Measurements from ENCODE around the gene ADAMTS20. TPM values are rescaled to one million over a fixed set of nuclear protein-coding genes. Genes with fewer than 3 reads are reported as not detected.

The ADAMTS20 gene
- total RNA-seq, 1 experiment from 2014 or later, result not detected

DNA sequence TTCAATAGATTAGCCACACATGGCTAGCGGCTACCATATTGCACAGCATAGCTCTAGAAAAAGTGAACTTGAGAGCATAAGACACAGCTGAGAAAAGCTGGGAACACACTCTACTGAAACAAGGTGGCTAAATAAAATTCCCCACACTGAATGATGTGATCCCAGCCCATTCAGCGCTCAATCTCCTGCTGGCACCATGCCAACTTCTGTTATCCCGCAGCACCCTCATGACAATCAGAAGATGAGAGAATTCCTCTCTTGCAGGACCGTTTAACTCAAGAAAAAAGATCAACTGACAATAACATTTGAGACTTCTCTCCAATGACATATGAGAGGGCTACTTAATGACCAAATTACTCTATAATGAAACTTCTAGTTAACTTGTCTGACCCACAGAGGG is 115.4 kb downstream of the ADAMTS20 start:
- no TSS peak for BruUV-seq (replicated peaks)
- CTCF ChIA-PET, result no interaction called here
- intact Hi-C loops (cut with micrococcal nuclease; ENCODE audit: unreplicated experiment) (no loop called here), in situ Hi-C loops (cut with HindIII; ENCODE audit: low pct_unique_long_range_greater_than_20kb, low sequenced_read_pairs) (no loop called here)
- POLR2A ChIA-PET, result no interaction called here
- no peaks in the 10 kb centered on the region for H3K27me3 ChIP-seq (ENCODE audit: control insufficient read depth, insufficient read depth, low read length)
- no peaks in the 10 kb centered on the region for H3K4me1 ChIP-seq (ENCODE audit: control insufficient read depth, insufficient read depth, low read length)
- TF ChIP-seq, protein P1, sequence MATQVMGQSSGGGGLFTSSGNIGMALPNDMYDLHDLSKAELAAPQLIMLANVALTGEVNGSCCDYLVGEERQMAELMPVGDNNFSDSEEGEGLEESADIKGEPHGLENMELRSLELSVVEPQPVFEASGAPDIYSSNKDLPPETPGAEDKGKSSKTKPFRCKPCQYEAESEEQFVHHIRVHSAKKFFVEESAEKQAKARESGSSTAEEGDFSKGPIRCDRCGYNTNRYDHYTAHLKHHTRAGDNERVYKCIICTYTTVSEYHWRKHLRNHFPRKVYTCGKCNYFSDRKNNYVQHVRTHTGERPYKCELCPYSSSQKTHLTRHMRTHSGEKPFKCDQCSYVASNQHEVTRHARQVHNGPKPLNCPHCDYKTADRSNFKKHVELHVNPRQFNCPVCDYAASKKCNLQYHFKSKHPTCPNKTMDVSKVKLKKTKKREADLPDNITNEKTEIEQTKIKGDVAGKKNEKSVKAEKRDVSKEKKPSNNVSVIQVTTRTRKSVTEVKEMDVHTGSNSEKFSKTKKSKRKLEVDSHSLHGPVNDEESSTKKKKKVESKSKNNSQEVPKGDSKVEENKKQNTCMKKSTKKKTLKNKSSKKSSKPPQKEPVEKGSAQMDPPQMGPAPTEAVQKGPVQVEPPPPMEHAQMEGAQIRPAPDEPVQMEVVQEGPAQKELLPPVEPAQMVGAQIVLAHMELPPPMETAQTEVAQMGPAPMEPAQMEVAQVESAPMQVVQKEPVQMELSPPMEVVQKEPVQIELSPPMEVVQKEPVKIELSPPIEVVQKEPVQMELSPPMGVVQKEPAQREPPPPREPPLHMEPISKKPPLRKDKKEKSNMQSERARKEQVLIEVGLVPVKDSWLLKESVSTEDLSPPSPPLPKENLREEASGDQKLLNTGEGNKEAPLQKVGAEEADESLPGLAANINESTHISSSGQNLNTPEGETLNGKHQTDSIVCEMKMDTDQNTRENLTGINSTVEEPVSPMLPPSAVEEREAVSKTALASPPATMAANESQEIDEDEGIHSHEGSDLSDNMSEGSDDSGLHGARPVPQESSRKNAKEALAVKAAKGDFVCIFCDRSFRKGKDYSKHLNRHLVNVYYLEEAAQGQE (IDR thresholded peaks at IDR 0.05; ENCODE audit: insufficient read depth in 1 of 2, low read depth in 2 of 2, low read length in 1 of 2), result no peak
- TF ChIP-seq POLR2AphosphoS5 (IDR thresholded peaks at IDR 0.05; ENCODE audit: low read depth, low read length), result no peak
- TF ChIP-seq, protein P2, sequence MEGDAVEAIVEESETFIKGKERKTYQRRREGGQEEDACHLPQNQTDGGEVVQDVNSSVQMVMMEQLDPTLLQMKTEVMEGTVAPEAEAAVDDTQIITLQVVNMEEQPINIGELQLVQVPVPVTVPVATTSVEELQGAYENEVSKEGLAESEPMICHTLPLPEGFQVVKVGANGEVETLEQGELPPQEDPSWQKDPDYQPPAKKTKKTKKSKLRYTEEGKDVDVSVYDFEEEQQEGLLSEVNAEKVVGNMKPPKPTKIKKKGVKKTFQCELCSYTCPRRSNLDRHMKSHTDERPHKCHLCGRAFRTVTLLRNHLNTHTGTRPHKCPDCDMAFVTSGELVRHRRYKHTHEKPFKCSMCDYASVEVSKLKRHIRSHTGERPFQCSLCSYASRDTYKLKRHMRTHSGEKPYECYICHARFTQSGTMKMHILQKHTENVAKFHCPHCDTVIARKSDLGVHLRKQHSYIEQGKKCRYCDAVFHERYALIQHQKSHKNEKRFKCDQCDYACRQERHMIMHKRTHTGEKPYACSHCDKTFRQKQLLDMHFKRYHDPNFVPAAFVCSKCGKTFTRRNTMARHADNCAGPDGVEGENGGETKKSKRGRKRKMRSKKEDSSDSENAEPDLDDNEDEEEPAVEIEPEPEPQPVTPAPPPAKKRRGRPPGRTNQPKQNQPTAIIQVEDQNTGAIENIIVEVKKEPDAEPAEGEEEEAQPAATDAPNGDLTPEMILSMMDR (IDR thresholded peaks at IDR 0.05), result no peak
- TF ChIP-seq TCF7L2 (IDR thresholded peaks at IDR 0.05; ENCODE audit: low read depth, low read length), result no peak
- TF ChIP-seq SIN3A (IDR thresholded peaks at IDR 0.05; ENCODE audit: borderline replicate concordance, insufficient read depth, low read depth, low read length), result no peak
- no peaks in the 10 kb centered on the region for H3K36me3 ChIP-seq (ENCODE audit: control insufficient read depth, insufficient read depth, low read length)
- no peak overlapping the region for H3K27ac ChIP-seq (ENCODE audit: low read length)
- H3K9me3 ChIP-seq (ENCODE audit: control insufficient read depth, insufficient read depth, low read depth, low read length), result no peaks in the 10 kb centered on the region
- DNase-seq (ENCODE audit: low read depth, low spot score), result no peak
- no peak overlapping the region for H3K4me3 ChIP-seq (ENCODE audit: low read depth in 2 of 2, low read length in 2 of 2)
- ATAC-seq, result no peak

DNA sequence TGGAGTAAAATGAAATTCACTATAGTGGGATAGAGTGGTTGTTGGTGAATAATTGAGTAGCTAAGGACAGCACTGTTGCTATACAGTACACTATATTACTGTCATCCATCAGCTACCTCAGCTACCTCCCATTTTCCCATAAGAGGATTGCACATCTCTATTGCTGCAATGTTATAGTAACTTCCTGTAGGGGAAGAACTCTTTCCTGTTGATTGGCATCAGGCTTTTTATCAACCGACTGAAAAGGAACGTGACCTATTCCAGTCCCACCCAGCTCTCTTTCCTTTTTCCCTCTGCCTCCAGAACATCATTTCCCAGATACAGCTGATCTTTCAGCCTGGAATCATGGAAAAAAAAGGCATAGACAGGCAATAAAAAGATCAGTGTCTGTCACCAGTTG is 117.4 kb downstream of the ADAMTS20 start:
- in situ Hi-C loops (cut with HindIII; ENCODE audit: low pct_unique_long_range_greater_than_20kb, low sequenced_read_pairs), result no loop called here
- no peaks in the 10 kb centered on the region for H3K4me1 ChIP-seq (ENCODE audit: control insufficient read depth, insufficient read depth, low read length)
- no peak overlapping the region for H3K27ac ChIP-seq (ENCODE audit: low read length)
- DNase-seq (ENCODE audit: low read depth, low spot score), result no peak
- H3K27me3 ChIP-seq (ENCODE audit: control insufficient read depth, insufficient read depth, low read length), result no peaks in the 10 kb centered on the region
- H3K9me3 ChIP-seq (ENCODE audit: control insufficient read depth, insufficient read depth, low read depth, low read length), result no peaks in the 10 kb centered on the region
- ATAC-seq, result no peak
- ChIA-PET POLR2A (no interaction called here), CTCF (no interaction called here)
- H3K4me3 ChIP-seq (ENCODE audit: low read depth in 2 of 2, low read length in 2 of 2), result no peak overlapping the region
- intact Hi-C loops (cut with micrococcal nuclease; ENCODE audit: unreplicated experiment), result no loop called here
- TF ChIP-seq, protein P1 (IDR thresholded peaks at IDR 0.05; ENCODE audit: insufficient read depth in 1 of 2, low read depth in 2 of 2, low read length in 1 of 2), result no peak
- no peak for TF ChIP-seq SIN3A (IDR thresholded peaks at IDR 0.05; ENCODE audit: borderline replicate concordance, insufficient read depth, low read depth, low read length)
- BruUV-seq (replicated peaks), result no TSS peak
- no peaks in the 10 kb centered on the region for H3K36me3 ChIP-seq (ENCODE audit: control insufficient read depth, insufficient read depth, low read length)
